GM12864 (cell line): ENCODE measurements around the gene MAGOHB.

Experiments
- DNase-seq: peaks from one replicate; pipeline ENCODE4 v3.0.0-alpha.2; 2011; ENCODE audit warnings: low read depth
- H3K4me3 ChIP-seq: 2 replicates; pipeline ENCODE4 v1.5.1; 2011; ENCODE audit warnings: mild to moderate bottlenecking, low read depth, low read length, control low read depth
- CTCF ChIP-seq: IDR thresholded peaks from 2 replicates; pipeline ENCODE4 v1.5.1; 2011; ENCODE audit warnings: low read depth, mild to moderate bottlenecking, moderate library complexity, low read length, control low read depth, inconsistent platforms; ENCODE audit errors: missing control alignments

MAGOHB gene

GRCh38 chr12:10638728-10639127 is 25.3 kb upstream of the MAGOHB start:
- H3K4me3 ChIP-seq = no peak overlapping the region
- no peak for DNase-seq
- no peak for TF ChIP-seq CTCF

GRCh38 chr12:10636611-10637010 is 23.2 kb upstream of the MAGOHB start:
- TF ChIP-seq CTCF = no peak
- DNase-seq = no peak
- H3K4me3 ChIP-seq = no peak overlapping the region

DNA sequence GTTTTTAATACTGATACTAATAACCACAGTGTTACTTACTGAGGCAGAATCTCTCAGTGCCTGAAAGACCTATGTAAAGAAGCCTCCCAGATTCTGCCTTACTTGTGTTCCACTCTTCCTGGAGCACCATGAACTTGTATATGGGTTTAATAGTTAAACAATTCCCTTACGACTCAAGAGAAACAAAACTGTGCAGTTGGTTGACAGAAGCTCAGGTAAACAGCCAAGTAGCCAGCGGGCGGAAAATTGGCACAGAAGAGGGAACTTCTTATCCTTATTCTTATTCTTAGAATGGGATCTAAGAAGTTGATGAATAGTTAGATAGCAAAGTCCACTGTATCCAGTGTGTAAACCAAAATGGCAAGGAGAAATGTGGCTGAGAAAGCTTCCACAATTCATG is 22.7 kb upstream of the MAGOHB start:
- no peak for DNase-seq
- no peak overlapping the region for H3K4me3 ChIP-seq
- no peak for TF ChIP-seq CTCF

GRCh38 chr12:10635306-10635705 is 21.9 kb upstream of the MAGOHB start:
- no peak for TF ChIP-seq CTCF
- H3K4me3 ChIP-seq = no peak overlapping the region
- DNase-seq = no peak

DNA sequence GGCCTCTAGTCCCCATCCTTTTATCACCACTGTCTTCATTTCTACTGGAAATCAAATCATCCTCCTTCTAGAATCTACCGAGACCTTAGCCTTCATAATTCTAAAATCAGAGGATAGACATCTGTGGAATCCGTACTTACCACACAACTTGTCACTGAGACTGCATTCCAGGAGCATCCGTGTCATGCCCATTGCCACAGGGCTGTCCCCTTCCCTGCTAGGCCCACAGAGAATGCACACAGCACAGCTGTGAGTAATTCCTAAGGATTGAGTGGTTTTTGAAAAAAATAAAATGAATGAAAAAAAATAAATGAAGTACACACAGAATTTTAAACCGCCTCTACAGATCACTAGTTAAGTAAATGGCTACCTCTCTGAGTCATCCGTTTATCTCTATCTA is 21.0 kb upstream of the MAGOHB start:
- no peak for TF ChIP-seq CTCF
- DNase-seq = no peak

GRCh38 chr12:10633541-10633940 is 20.1 kb upstream of the MAGOHB start:
- no peak overlapping the region for H3K4me3 ChIP-seq
- no peak for DNase-seq
- TF ChIP-seq CTCF = no peak

More for the DNA sequence above, 21.0 kb upstream of the MAGOHB start:
- no peak overlapping the region for H3K4me3 ChIP-seq

- DNase-seq = no peak
- no peak overlapping the region for H3K4me3 ChIP-seq
- no peak for TF ChIP-seq CTCF
These were observed 18.8 kb upstream of the MAGOHB start for GRCh38 chr12:10632226-10632625.
